BJ (cell line): ENCODE measurements around the gene TCHHL1. TPM values are rescaled to one million over a fixed set of nuclear protein-coding genes. Genes with fewer than 3 reads are reported as not detected.
A peak's percentile ranks its signal among the peaks of the same experiment; 100 is the strongest.

Source experiments
- CTCF ChIA-PET: fragments of 350-600 bp; formaldehyde crosslinking; extraction: SDS; loops from one replicate; lab custom pipeline; 2021; ENCODE audit warnings: antibody characterized with exemption, inconsistent platforms; lab: Yijun Ruan, JAX
- POLR2A ChIA-PET: fragments of 300-600 bp; sonication (Branson Sonifier 250); formaldehyde crosslinking; extraction: SDS; loops from one replicate; lab custom pipeline; 2021; ENCODE audit warnings: antibody characterized with exemption; lab: Charles Lee
- DNase-seq: peaks from one replicate; pipeline ENCODE4 v3.0.0-alpha.2; 2011; ENCODE audit warnings: low read depth
- H3K27me3 ChIP-seq: 2 replicates; pipeline ENCODE4 v1.6.0; 2011; ENCODE audit warnings: low read length; ENCODE audit not compliant: control insufficient read depth, insufficient read depth
- H3K36me3 ChIP-seq: 2 replicates; pipeline ENCODE4 v1.5.1; 2011; ENCODE audit warnings: low read length; ENCODE audit not compliant: control insufficient read depth, insufficient read depth
- H3K4me3 ChIP-seq: 2 replicates; pipeline ENCODE4 v1.5.1; 2011; ENCODE audit warnings: low read depth, mild to moderate bottlenecking, control low read depth, low read length
- polyA plus RNA-seq: library from polyadenylated mRNA; depleted of rRNA; stranded (reverse); fragments of >200 nt; gene quantifications from 2 replicates; pipeline ENCODE4 v1.2.3, GENCODE V29; 2011
- TF ChIP-seq, protein P1 (sequence below): IDR thresholded peaks from 2 replicates; pipeline ENCODE4 v1.5.1; 2011; ENCODE audit warnings: low read depth, mild to moderate bottlenecking, control low read depth, inconsistent platforms, low read length, moderate library complexity; ENCODE audit not compliant: insufficient read depth

TCHHL1 gene
- polyA plus RNA-seq, 1 experiment: not detected

GRCh38 chr1:152047730-152048415 is 41.0 kb downstream of the TCHHL1 start:
- Histone ChIP-seq H3K27me3 (peaks cover 2% of the 10 kb centered on the region; the same call in 1 of the 2 replicates), H3K36me3 (no peaks in the 10 kb centered on the region), H3K4me3 (peak overlapping the region; percentile 13; the same call in 1 of the 2 replicates)
- DNase-seq: peak; percentile 99
- ChIA-PET CTCF (interaction anchor here (0.7 to 7.2 kb wide), 9 partner anchors 11 to 411 kb away, joined by 3 to 68 read pairs (median 5); partner anchors contain the start of gene S100A11), POLR2A (interaction anchor here (2.0 kb wide), 1 partner anchor 11 kb away, joined by 12 read pairs; the partner anchor contains the start of gene S100A11)
- TF ChIP-seq, protein P1, sequence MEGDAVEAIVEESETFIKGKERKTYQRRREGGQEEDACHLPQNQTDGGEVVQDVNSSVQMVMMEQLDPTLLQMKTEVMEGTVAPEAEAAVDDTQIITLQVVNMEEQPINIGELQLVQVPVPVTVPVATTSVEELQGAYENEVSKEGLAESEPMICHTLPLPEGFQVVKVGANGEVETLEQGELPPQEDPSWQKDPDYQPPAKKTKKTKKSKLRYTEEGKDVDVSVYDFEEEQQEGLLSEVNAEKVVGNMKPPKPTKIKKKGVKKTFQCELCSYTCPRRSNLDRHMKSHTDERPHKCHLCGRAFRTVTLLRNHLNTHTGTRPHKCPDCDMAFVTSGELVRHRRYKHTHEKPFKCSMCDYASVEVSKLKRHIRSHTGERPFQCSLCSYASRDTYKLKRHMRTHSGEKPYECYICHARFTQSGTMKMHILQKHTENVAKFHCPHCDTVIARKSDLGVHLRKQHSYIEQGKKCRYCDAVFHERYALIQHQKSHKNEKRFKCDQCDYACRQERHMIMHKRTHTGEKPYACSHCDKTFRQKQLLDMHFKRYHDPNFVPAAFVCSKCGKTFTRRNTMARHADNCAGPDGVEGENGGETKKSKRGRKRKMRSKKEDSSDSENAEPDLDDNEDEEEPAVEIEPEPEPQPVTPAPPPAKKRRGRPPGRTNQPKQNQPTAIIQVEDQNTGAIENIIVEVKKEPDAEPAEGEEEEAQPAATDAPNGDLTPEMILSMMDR: peak; percentile 74

DNA sequence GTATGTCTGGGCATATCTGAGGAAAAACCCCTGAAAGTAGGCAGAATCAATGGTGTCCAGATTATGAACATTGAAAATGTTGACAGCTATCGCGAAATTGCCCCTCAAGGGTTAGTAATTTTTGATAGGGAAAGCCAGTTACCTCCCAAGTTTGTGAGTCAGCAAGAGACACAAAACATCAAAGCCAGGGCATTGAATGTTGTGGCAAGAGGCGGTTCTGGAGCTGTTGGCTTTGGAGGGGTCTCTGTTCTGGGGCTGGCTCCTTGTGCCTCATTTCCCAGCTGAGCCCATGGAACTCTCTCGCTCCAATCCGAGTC is 41.5 kb downstream of the TCHHL1 start:
- no peaks in the 10 kb centered on the region for H3K36me3 ChIP-seq
- ChIA-PET POLR2A (interaction anchor here (2.0 kb wide), 1 partner anchor 11 kb away, joined by 12 read pairs; the partner anchor contains the start of gene S100A11), CTCF (interaction anchor here (1.0 to 7.2 kb wide), 7 partner anchors 10 to 409 kb away, joined by 3 to 68 read pairs (median 5); partner anchors contain the start of gene S100A11)
- no peak for DNase-seq
- peak overlapping the region; percentile 8 for H3K4me3 ChIP-seq
- TF ChIP-seq, protein P1: no peak
- H3K27me3 ChIP-seq: no peaks in the 10 kb centered on the region

GRCh38 chr1:152044386-152044785 is 44.5 kb downstream of the TCHHL1 start:
- CTCF ChIA-PET: interaction anchor here (1.3 to 7.2 kb wide), 2 partner anchors 7 to 9 kb away, joined by 3 to 61 read pairs; partner anchors contain the start of gene S100A11
- Histone ChIP-seq H3K4me3 (no peak overlapping the region), H3K27me3 (peaks cover 8% of the 10 kb centered on the region), H3K36me3 (no peaks in the 10 kb centered on the region)
- TF ChIP-seq, protein P1: no peak
- POLR2A ChIA-PET: no interaction called here
- no peak for DNase-seq

DNA sequence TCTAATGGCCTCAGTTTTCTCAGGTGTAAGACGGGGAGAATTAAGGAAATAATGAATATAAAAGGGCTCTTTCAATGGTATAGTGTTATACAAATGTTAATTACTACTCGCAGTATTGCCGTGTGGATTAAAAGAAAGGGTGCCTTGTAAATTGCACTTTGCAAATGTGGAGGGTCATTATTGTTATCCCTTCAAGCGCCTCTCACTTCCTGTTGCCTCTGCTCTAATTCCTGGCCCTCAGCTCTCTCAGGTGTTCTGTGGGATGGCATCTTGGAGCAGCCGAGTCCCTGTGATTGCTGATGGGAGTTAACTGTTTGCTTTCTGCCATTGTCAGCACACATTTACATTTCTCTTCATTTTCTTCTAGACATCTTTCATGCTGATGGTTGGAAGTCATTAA is 45.0 kb downstream of the TCHHL1 start:
- Histone ChIP-seq H3K4me3 (no peak overlapping the region), H3K27me3 (peaks cover 8% of the 10 kb centered on the region), H3K36me3 (no peaks in the 10 kb centered on the region)
- DNase-seq: no peak
- ChIA-PET POLR2A (no interaction called here), CTCF (interaction anchor here (1.3 kb wide), 1 partner anchor 9 kb away, joined by 3 read pairs; no protein-coding TSS in a partner anchor)
- TF ChIP-seq, protein P1: no peak

GRCh38 chr1:152042030-152042429 is 46.8 kb downstream of the TCHHL1 start:
- H3K36me3 ChIP-seq: no peaks in the 10 kb centered on the region
- ChIA-PET CTCF (interaction anchor here (0.6 to 1.2 kb wide), 2 partner anchors 9 to 11 kb away, joined by 3 read pairs; no protein-coding TSS in a partner anchor), POLR2A (no interaction called here)
- no peak for DNase-seq
- TF ChIP-seq, protein P1: no peak
- no peak overlapping the region for H3K4me3 ChIP-seq
- H3K27me3 ChIP-seq: peaks cover 8% of the 10 kb centered on the region
